H9 (cell line): Measurements from ENCODE around the gene AGBL4. TPM values are rescaled to one million over a fixed set of nuclear protein-coding genes. Genes with fewer than 3 reads are reported as not detected.

Source experiments
- DNase-seq: peaks from one replicate; pipeline ENCODE4 v3.0.0-alpha.2; 2017
- H2AFZ ChIP-seq: one replicate; pipeline ENCODE4 v1.6.1; 2013; ENCODE audit warnings: mild to moderate bottlenecking, low read length, control low read depth, moderate library complexity
- H2AK5ac ChIP-seq: 2 replicates; pipeline ENCODE4 v1.6.1; 2013; ENCODE audit warnings: low read length, control low read depth, mixed read lengths; ENCODE audit not compliant: insufficient read length
- H2BK120ac ChIP-seq: one replicate; pipeline ENCODE4 v1.6.1; 2013; ENCODE audit warnings: low read depth, mild to moderate bottlenecking, low read length, control low read depth, inconsistent platforms; ENCODE audit not compliant: poor library complexity, severe bottlenecking
- H2BK12ac ChIP-seq: 2 replicates; pipeline ENCODE4 v1.6.1; 2013; ENCODE audit warnings: low read length, control low read depth, mixed read lengths, low read depth; ENCODE audit not compliant: insufficient read length
- H2BK15ac ChIP-seq: 2 replicates; pipeline ENCODE4 v1.6.1; 2013; ENCODE audit warnings: low read depth, low read length, control low read depth
- H2BK20ac ChIP-seq: one replicate; pipeline ENCODE4 v1.6.1; 2013; ENCODE audit warnings: low read depth, mild to moderate bottlenecking, low read length, control low read depth, inconsistent platforms; ENCODE audit not compliant: poor library complexity, severe bottlenecking
- H2BK5ac ChIP-seq: 2 replicates; pipeline ENCODE4 v1.6.1; 2013; ENCODE audit warnings: low read length, control low read depth, mixed read lengths; ENCODE audit not compliant: insufficient read length
- H3K14ac ChIP-seq: 2 replicates; pipeline ENCODE4 v1.6.1; 2013; ENCODE audit warnings: low read length, control low read depth; ENCODE audit not compliant: insufficient read depth
- H3K18ac ChIP-seq: 2 replicates; pipeline ENCODE4 v1.6.1; 2013; ENCODE audit warnings: low read depth, mild to moderate bottlenecking, mixed read lengths, low read length, control low read depth; ENCODE audit not compliant: insufficient read length
- H3K23ac ChIP-seq: 2 replicates; pipeline ENCODE4 v1.6.1; 2013; ENCODE audit warnings: low read length, control low read depth, mixed read lengths, low read depth; ENCODE audit not compliant: insufficient read length
- H3K23me2 ChIP-seq: 2 replicates; pipeline ENCODE4 v1.6.1; 2013; ENCODE audit warnings: low read depth, mild to moderate bottlenecking, mixed read lengths, low read length, control low read depth; ENCODE audit not compliant: insufficient read length, poor library complexity, severe bottlenecking
- H3K27ac ChIP-seq: 2 replicates; pipeline ENCODE4 v1.5.1; 2013; ENCODE audit warnings: low read length, control low read depth, mixed read lengths, low read depth; ENCODE audit not compliant: insufficient read length
- H3K27me3 ChIP-seq: 2 replicates; pipeline ENCODE4 v1.6.1; 2013; ENCODE audit warnings: low read length, control low read depth, inconsistent platforms; ENCODE audit not compliant: insufficient read depth
- H3K4ac ChIP-seq: 2 replicates; pipeline ENCODE4 v1.6.1; 2013; ENCODE audit warnings: low read depth, mild to moderate bottlenecking, control low read depth, inconsistent platforms, low read length, moderate library complexity
- H3K4me1 ChIP-seq: 2 replicates; pipeline ENCODE4 v1.6.1; 2013; ENCODE audit warnings: low read length, control low read depth, inconsistent platforms; ENCODE audit not compliant: insufficient read depth
- H3K4me2 ChIP-seq: 2 replicates; pipeline ENCODE4 v1.6.1; 2013; ENCODE audit warnings: low read length, control low read depth, mixed read lengths; ENCODE audit not compliant: insufficient read length, insufficient read depth
- H3K56ac ChIP-seq: 2 replicates; pipeline ENCODE4 v1.6.1; 2013; ENCODE audit warnings: low read depth, mild to moderate bottlenecking, mixed read lengths, low read length, control low read depth; ENCODE audit not compliant: insufficient read length
- H3K79me1 ChIP-seq: 2 replicates; pipeline ENCODE4 v1.6.1; 2013; ENCODE audit warnings: low read depth, mild to moderate bottlenecking, moderate library complexity, low read length, control low read depth, inconsistent platforms; ENCODE audit not compliant: insufficient read depth, poor library complexity, severe bottlenecking
- H3K79me2 ChIP-seq: 2 replicates; pipeline ENCODE4 v1.6.1; 2013; ENCODE audit warnings: low read length, control low read depth, inconsistent platforms; ENCODE audit not compliant: insufficient read depth
- H3K9ac ChIP-seq: 2 replicates; pipeline ENCODE4 v1.6.1; 2013; ENCODE audit warnings: low read length, control low read depth, mixed read lengths; ENCODE audit not compliant: insufficient read length; ENCODE audit errors: extremely low read depth
- H3K9me3 ChIP-seq: one replicate; pipeline ENCODE4 v1.6.1; 2013; ENCODE audit warnings: low read depth, low read length, inconsistent platforms; ENCODE audit not compliant: control insufficient read depth
- H3T11ph ChIP-seq: one replicate; pipeline ENCODE4 v1.6.1; 2013; ENCODE audit warnings: mild to moderate bottlenecking, low read length, control low read depth, inconsistent platforms
- H4K20me1 ChIP-seq: one replicate; pipeline ENCODE4 v1.6.1; 2013; ENCODE audit not compliant: control insufficient read depth, insufficient read length, insufficient read depth
- H4K5ac ChIP-seq: 2 replicates; pipeline ENCODE4 v1.6.1; 2013; ENCODE audit warnings: low read depth, mild to moderate bottlenecking, mixed read lengths, low read length, control low read depth; ENCODE audit not compliant: insufficient read length
- H4K8ac ChIP-seq: replicated peaks from 2 replicates; pipeline ENCODE4 v1.6.1; 2013; ENCODE audit warnings: low read length, control low read depth, mixed read lengths, low read depth; ENCODE audit not compliant: insufficient read length
- H4K91ac ChIP-seq: 2 replicates; pipeline ENCODE4 v1.6.1; 2013; ENCODE audit warnings: low read depth, mild to moderate bottlenecking, moderate library complexity, mixed read lengths, low read length, control low read depth; ENCODE audit not compliant: insufficient read length
- H3K27ac Mint-ChIP-seq, 3 experiments: 2 replicates in 2 of 3; 3 replicates in 1 of 3; pipeline ENCODE4 v1.8.0; 2020 to 2021; ENCODE audit warnings: mixed read lengths in 3 of 3, mild to moderate bottlenecking in 1 of 3, moderate library complexity in 1 of 3
- H3K27me3 Mint-ChIP-seq: 2 replicates; pipeline ENCODE4 v1.8.0; 2021; ENCODE audit warnings: low read depth, mild to moderate bottlenecking, moderate library complexity, mixed read lengths
- H3K36me3 Mint-ChIP-seq, 3 experiments: 2 replicates in 2 of 3; 3 replicates in 1 of 3; pipeline ENCODE4 v1.8.0; 2020 to 2021; ENCODE audit warnings: low read depth in 3 of 3, mixed read lengths in 3 of 3; ENCODE audit not compliant: insufficient read depth in 1 of 3
- H3K4me1 Mint-ChIP-seq, 2 experiments: 2 replicates each; pipeline ENCODE4 v1.8.0; 2020; ENCODE audit warnings: mixed read lengths in 2 of 2
- H3K4me3 Mint-ChIP-seq, 2 experiments: 2 replicates in 1 of 2; 3 replicates in 1 of 2; pipeline ENCODE4 v1.8.0; 2020 to 2021; ENCODE audit warnings: mild to moderate bottlenecking in 2 of 2, mixed read lengths in 2 of 2, moderate library complexity in 1 of 2
- H3K9me3 Mint-ChIP-seq, 2 experiments: 2 replicates in 1 of 2; 3 replicates in 1 of 2; pipeline ENCODE4 v1.8.0; 2020; ENCODE audit warnings: mild to moderate bottlenecking in 2 of 2, mixed read lengths in 2 of 2, moderate library complexity in 1 of 2
- CTCF ChIP-seq: fragments of 200-600 bp; sonication (generic); conservative IDR thresholded peaks from 3 replicates; pipeline ENCODE4 v1.8.0; 2021; ENCODE audit warnings: antibody characterized with exemption, mild to moderate bottlenecking
- WGBS: extraction: QIAGEN DNeasy Blood & Tissue Kit; methylation state at CpG from one replicate; pipeline ENCODE4 v1.1.7; 2013; ENCODE audit warnings: missing lambda C conversion rate, low lambda C conversion rate, mixed read lengths; ENCODE audit not compliant: insufficient read length; ENCODE audit errors: extremely low coverage; 5-methylcytosine and 5-hydroxymethylcytosine counted together
- total RNA-seq: library from RNA; stranded (reverse); gene quantifications from 2 replicates; pipeline ENCODE4 v1.2.1, GENCODE V29; 2021

The AGBL4 gene
- total RNA-seq, 1 experiment from 2014 or later: not detected

GRCh38 chr1:49225464-49225863 lies 798.3 kb downstream of the AGBL4 start:
- H3K4me2 ChIP-seq: no peak overlapping the region
- no peak overlapping the region for H3K27ac ChIP-seq
- no peak overlapping the region for H2BK12ac ChIP-seq
- H3K27me3 ChIP-seq: no peaks in the 10 kb centered on the region
- no peaks in the 10 kb centered on the region for H3K79me2 ChIP-seq
- no peak overlapping the region for H3K9ac ChIP-seq
- H3K4me1 ChIP-seq: no peaks in the 10 kb centered on the region
- no peaks in the 10 kb centered on the region for H3K23me2 ChIP-seq
- no peak overlapping the region for H2BK15ac ChIP-seq
- H2AFZ ChIP-seq: no peak overlapping the region
- no peaks in the 10 kb centered on the region for H4K20me1 ChIP-seq
- H2BK20ac ChIP-seq: no peak overlapping the region
- no peak overlapping the region for H4K8ac ChIP-seq
- H2AK5ac ChIP-seq: no peak overlapping the region
- H3K4ac ChIP-seq: no peak overlapping the region
- Mint-ChIP-seq H3K36me3 (peaks cover 0 to 15% (median 4%) of the 10 kb centered on the region in 3 experiments; a peak in 4 of 7 replicates), H3K27ac (no peak overlapping the region), H3K4me1 (no peaks in the 10 kb centered on the region), H3K9me3 (peaks cover 23 to 40% of the 10 kb centered on the region in 2 experiments), H3K27me3 (0 out of 2 replicates have a peak, but pooled peaks cover 2% of the 10 kb centered on the region), H3K4me3 (no peak overlapping the region)
- TF ChIP-seq CTCF: no peak
- H3K23ac ChIP-seq: no peak overlapping the region
- H4K5ac ChIP-seq: no peak overlapping the region
- no peaks in the 10 kb centered on the region for H3K79me1 ChIP-seq
- no peak overlapping the region for H4K91ac ChIP-seq
- DNase-seq: no peak
- H3T11ph ChIP-seq: no peak overlapping the region
- no peak overlapping the region for H3K18ac ChIP-seq
- no peak overlapping the region for H3K56ac ChIP-seq
- WGBS: no CpG with 5 or more reads among the region's 1 CpG
- H3K14ac ChIP-seq: no peak overlapping the region
- no peak overlapping the region for H2BK120ac ChIP-seq
- H3K9me3 ChIP-seq: peaks cover 37% of the 10 kb centered on the region
- H2BK5ac ChIP-seq: no peak overlapping the region
